Hindlimb muscle (tissue), 1 donor: ENCODE measurements around the gene ABI1. TPM values are rescaled to one million over a fixed set of nuclear protein-coding genes. Genes with fewer than 3 reads are reported as not detected.
A peak's percentile ranks its signal among the peaks of the same experiment; 100 is the strongest.

Experiments
- DNase-seq: peaks from one replicate; pipeline ENCODE4 v3.0.0-alpha.2; 2013
- polyA plus RNA-seq: library from polyadenylated mRNA; unstranded; fragments of 120-200 nt; gene quantifications from one replicate; pipeline ENCODE4 v1.2.1, GENCODE V29; 2013; ENCODE audit not compliant: insufficient read length

The ABI1 gene
- polyA plus RNA-seq, 1 donor, result 47.6 TPM

- no peak for DNase-seq
Measured at GRCh38 chr10:26765549-26765948, 95.2 kb downstream of the ABI1 start.

- no peak for DNase-seq
Measured at GRCh38 chr10:26759008-26759407, 101.8 kb downstream of the ABI1 start.

- DNase-seq, result no peak
Measured at GRCh38 chr10:26755443-26755903, 105.3 kb downstream of the ABI1 start.

- DNase-seq, result no peak
Measured at GRCh38 chr10:26746061-26746460, 114.7 kb downstream of the ABI1 start.

- DNase-seq, result no peak
Measured at GRCh38 chr10:26743841-26744240, 116.9 kb downstream of the ABI1 start.

- no peak for DNase-seq
Measured at GRCh38 chr10:26743091-26743490, 117.7 kb downstream of the ABI1 start.

GRCh38 chr10:26741368-26741767 is 119.4 kb downstream of the ABI1 start:
- DNase-seq, result no peak

- DNase-seq, result no peak
Measured at GRCh38 chr10:26739071-26739631, 121.6 kb downstream of the ABI1 start.

- no peak for DNase-seq
Measured at GRCh38 chr10:26738301-26738911, 122.4 kb downstream of the ABI1 start.

GRCh38 chr10:26737730-26738129 is 123.0 kb downstream of the ABI1 start:
- DNase-seq, result no peak

- no peak for DNase-seq
Measured at GRCh38 chr10:26735435-26735834, 125.3 kb downstream of the ABI1 start.

GRCh38 chr10:26733750-26734568 is 126.8 kb downstream of the ABI1 start:
- no peak for DNase-seq

GRCh38 chr10:26730552-26730951 is 130.2 kb downstream of the ABI1 start:
- DNase-seq, result no peak

GRCh38 chr10:26729395-26729794 is 131.4 kb downstream of the ABI1 start:
- no peak for DNase-seq

GRCh38 chr10:26728957-26729356 is 131.8 kb downstream of the ABI1 start:
- DNase-seq, result no peak

GRCh38 chr10:26727005-26727404 is 133.8 kb downstream of the ABI1 start:
- DNase-seq, result no peak

- DNase-seq, result peak; percentile 78
Measured at GRCh38 chr10:26725837-26726727, 134.7 kb downstream of the ABI1 start.

GRCh38 chr10:26723016-26723415 is 137.7 kb downstream of the ABI1 start:
- no peak for DNase-seq

GRCh38 chr10:26721561-26721960 is 139.2 kb downstream of the ABI1 start:
- DNase-seq, result no peak

GRCh38 chr10:26717476-26717875 is 143.3 kb downstream of the ABI1 start:
- DNase-seq, result no peak

- no peak for DNase-seq
Measured at GRCh38 chr10:26715137-26715487, 145.6 kb downstream of the ABI1 start.

GRCh38 chr10:26714415-26715136 is 146.2 kb downstream of the ABI1 start:
- no peak for DNase-seq
